ENCODE results near the gene OST4.
A peak's percentile ranks its signal among the peaks of the same experiment; 100 is the strongest.

Gene OST4

DNA sequence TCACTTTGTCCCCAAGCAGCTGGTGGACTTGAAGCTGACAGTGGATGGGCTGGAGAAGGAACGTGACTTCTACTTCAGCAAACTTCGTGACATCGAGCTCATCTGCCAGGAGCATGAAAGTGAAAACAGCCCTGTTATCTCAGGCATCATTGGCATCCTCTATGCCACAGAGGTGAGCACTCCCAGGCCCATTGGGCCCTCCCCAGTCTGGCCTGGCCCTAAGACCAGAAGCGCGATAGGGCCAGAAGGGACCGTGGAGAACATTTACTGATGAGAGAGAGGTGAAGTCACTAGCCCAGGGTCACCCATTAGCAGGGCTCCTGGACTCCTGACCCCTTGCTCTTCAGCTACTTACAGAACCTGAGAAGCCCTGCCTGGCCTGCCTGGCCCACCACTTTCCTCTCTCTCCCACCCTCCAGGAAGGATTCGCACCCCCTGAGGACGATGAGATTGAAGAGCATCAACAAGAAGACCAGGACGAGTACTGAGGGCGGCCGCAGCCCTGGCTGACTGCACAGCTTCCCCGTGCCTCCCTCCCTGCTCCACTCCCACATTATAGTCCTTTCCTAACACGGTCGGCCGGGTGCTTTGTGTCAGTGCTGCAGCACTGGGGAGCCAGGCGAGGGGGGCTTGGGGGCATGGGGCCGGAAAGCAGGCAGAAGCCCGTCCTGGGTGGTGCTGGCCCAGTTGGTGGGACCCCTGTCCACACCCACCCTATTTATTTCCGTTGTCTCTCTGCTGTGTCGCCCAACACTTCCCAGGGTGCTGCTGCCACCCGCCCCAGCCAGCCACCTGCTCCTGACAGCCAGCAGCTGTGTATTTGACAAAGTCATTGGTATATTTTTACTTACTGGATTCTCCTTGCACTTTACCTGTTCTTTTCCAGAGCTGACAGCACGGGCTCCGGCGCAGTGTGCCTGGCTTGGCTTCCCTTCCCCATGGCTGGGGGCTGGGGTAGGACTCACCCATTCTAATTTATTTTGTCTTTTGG, 45.3 kb downstream of the OST4 start:
- DNase-seq (ENCODE audit: low spot score): no peak

DNA sequence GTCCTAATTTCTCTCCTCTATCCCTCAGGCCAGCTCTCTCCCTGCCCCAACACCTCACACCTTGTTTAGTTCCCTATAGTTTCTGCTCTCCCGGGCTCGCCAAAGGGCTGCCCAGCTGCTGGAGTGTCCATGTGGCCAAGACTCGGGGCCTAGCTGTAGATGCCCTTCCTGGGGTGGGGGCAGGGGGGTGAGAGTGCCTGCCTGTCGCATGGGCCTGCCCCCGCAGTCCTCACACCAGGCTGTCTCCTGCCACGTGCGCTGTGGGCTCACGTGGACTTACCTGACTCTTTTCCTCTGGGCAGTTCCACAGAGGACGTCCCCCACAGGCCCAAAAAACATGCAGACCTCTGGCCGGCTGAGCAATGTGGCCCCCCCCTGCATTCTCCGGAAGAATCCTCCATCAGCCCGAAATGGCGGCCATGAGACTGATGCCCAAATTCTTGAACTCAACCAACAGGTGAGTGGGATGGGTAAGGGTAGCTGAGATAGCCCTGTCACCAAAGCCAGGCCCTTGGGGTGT, 46.1 kb downstream of the OST4 start:
- no peak for DNase-seq (ENCODE audit: low spot score)

DNA sequence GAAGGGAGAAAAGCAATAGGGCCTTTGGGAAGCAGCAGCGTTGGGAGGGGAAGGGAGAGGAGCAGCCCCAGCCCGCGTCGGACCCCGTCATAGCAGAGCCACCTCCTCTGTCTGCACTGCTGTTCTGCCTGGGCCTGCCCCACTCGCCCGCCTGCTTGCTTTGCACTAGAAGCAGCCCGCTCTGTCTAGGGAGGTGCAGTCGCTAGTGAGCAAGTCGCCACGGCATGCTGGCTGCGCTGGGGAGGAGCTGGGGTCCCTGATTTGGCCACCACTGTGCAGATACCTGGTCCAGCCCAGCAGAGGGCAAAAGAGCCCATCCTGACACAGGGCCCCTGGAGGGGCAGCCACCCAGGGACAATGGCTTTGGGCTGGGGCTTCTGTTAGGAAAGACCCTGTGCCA, 46.6 kb downstream of the OST4 start:
- DNase-seq (ENCODE audit: low spot score): no peak

DNA sequence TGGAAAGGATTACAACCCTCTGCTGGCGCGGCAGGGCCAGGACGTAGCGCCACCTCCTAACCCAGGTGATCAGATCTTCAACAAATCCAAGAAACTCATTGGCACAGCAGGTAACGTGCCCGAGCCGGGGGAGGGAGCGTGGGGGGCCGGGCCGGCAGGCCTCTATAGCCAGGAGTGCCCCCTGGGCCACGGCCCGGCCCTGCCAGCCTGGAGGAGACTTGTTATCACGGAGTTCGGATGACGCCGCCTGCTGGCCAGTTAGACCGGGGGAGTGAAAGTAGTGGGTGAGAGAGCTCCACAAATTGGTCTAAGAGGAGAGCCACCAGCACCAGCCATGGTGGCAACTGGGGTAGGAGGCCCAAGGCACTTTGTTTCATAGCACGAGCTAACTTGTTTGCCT, 47.3 kb downstream of the OST4 start:
- DNase-seq (ENCODE audit: low spot score): no peak

DNA sequence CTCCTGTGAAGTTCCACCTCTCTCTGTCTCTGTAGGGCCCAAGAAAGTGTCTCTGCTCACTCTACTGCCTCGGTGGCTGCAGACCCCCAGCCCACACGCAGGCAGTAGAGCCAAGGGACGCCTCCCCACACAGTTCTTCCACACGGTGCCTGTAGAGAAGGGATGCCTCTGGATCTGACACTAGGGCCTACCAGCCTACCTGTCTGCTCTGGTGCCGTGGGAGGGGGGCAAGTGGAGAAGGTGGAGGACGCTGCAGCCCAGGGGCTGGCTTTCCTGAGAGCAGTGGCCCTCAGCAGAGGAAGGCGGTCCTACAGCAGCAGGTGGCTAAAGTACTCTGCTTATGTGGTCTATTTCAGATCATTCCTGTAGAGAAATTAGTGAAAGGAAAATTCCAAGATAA, 47.7 kb downstream of the OST4 start:
- DNase-seq (ENCODE audit: low spot score): no peak

DNA sequence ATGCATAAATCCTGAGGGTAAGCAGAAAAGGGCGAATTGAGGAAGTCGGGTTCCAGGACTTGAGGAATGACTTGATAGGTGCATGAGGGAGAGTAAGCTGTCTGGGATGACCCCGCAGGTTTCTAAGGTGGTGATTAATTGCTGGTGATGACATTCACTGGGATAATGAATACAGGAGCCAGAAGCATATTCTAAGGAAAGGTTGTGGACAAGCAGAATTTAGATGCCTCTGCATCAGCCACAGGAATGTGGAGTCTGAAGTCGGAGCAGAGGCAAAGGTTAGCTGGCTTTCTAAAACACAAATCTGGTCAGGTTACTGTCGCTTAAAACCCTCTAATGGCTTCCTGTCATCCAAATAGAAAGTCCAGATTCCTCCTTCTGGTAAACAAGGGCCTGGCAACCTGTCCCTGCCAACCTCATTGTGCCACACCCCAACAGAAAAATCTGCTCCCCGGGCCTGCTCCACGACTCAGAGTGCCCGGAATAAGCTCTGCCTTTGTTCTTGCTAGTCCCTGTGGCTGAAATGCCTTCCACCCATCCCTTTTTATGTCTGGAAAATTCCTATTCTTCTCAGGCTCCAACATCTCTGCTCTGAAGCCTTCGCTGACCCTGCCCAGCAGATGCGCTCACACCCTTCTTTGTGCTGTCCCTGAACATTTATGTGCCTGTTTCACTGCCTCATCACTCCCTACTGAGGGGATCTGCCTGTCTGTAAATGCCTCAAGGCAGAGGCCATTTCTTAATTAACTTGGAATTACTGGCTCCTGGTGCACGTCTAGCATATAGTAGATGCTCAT, 50.0 kb downstream of the OST4 start:
- DNase-seq (ENCODE audit: low spot score): peak; percentile 88

All from kidney tubule cell (primary cell).